Activated CD8-positive, alpha-beta T cell treated with anti-CD3 and anti-CD28 coated beads for 36 hours (primary cell): ENCODE results near the gene MCTP1. TPM values are rescaled to one million over a fixed set of nuclear protein-coding genes. Genes with fewer than 3 reads are reported as not detected.

Experiments
- ATAC-seq: fragments of 200-7000 bp; cut with Tn5 transposase; one replicate; pipeline ENCODE4 v1.10.0; 2021; ENCODE audit warnings: mild to moderate bottlenecking, moderate library complexity
- CTCF ChIA-PET: fragments of 350-600 bp; sonication (Branson Sonifier 250); formaldehyde crosslinking; loops from one replicate; lab custom pipeline; 2021; ENCODE audit warnings: antibody characterized with exemption; lab: Charles Lee
- POLR2A ChIA-PET: fragments of 350-600 bp; sonication (Branson Sonifier 250); formaldehyde crosslinking; loops from one replicate; lab custom pipeline; 2021; ENCODE audit warnings: antibody characterized with exemption; lab: Charles Lee
- DNase-seq: peaks from one replicate; pipeline ENCODE4 v3.0.0-alpha.2; 2020
- H3K27ac Mint-ChIP-seq: one replicate; pipeline ENCODE4 v1.8.0; 2021; ENCODE audit warnings: mild to moderate bottlenecking, mixed read lengths
- H3K27me3 Mint-ChIP-seq: one replicate; pipeline ENCODE4 v1.8.0; 2021; ENCODE audit warnings: mixed read lengths
- H3K36me3 Mint-ChIP-seq: one replicate; pipeline ENCODE4 v1.8.0; 2021; ENCODE audit warnings: low read depth, mixed read lengths
- H3K4me1 Mint-ChIP-seq: one replicate; pipeline ENCODE4 v1.8.0; 2021; ENCODE audit warnings: low read depth, mixed read lengths
- H3K4me3 Mint-ChIP-seq: one replicate; pipeline ENCODE4 v1.8.0; 2021; ENCODE audit warnings: mild to moderate bottlenecking, moderate library complexity, mixed read lengths
- H3K9me3 Mint-ChIP-seq: one replicate; pipeline ENCODE4 v1.8.0; 2021; ENCODE audit warnings: mixed read lengths
- intact Hi-C: fragments of 100-400 bp; cut with micrococcal nuclease; formaldehyde crosslinking; loops from one replicate; pipeline ENCODE4 v1.10.0; 2022
- total RNA-seq, 2 experiments: library from RNA; stranded (reverse); gene quantifications; one replicate each; pipeline ENCODE4 v1.2.3, GENCODE V29; 2021
- TF ChIP-seq, protein P1 (sequence below): fragments of 200-600 bp; IDR thresholded peaks from one replicate; pipeline ENCODE4 v1.8.0; 2022; ENCODE audit warnings: antibody characterized with exemption, mild to moderate bottlenecking

The MCTP1 gene
- total RNA-seq, 2 experiments from 2014 or later = 0.20 to 0.40 TPM

DNA sequence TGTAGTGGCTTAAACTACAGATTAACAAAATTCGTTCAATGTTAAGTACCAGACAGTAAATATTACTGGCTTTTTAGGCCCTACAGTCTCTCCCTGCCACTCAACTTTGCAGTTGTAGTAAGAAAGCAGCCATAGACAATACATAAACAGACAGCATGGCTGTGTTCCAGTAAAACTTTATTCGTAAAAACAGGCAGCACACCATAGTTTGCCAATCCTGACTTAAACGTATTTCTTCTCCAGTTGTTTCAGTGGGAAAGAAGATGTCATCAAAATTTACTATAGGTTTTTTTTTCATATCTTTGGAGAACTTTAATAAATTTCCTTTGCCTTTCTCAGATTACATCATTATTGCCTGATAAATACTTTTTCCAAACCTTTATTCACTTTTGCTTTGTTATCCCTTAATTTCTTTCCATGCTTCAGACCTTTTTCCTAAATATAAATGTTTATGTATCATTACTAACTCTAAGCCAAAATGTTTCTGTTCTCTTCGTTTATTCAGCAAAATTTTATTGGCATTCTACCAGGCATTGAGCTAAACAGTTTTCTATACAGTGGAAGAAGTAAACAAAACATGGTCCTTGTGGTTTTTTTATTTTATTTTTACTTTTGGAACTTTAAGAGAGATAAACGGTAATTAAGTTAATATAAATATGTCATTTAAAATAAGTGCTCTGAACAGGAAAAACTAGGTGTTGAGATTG lies 601.9 kb downstream of the MCTP1 start:
- Mint-ChIP-seq H3K27ac (no peak overlapping the region), H3K36me3 (peaks cover 19% of the 10 kb centered on the region), H3K4me3 (no peak overlapping the region), H3K9me3 (no peaks in the 10 kb centered on the region), H3K27me3 (no peaks in the 10 kb centered on the region), H3K4me1 (no peaks in the 10 kb centered on the region)
- intact Hi-C loops = loop anchor here (10.0 kb wide), 1 partner anchor 158 kb away; no protein-coding TSS in a partner anchor
- TF ChIP-seq, protein P1, sequence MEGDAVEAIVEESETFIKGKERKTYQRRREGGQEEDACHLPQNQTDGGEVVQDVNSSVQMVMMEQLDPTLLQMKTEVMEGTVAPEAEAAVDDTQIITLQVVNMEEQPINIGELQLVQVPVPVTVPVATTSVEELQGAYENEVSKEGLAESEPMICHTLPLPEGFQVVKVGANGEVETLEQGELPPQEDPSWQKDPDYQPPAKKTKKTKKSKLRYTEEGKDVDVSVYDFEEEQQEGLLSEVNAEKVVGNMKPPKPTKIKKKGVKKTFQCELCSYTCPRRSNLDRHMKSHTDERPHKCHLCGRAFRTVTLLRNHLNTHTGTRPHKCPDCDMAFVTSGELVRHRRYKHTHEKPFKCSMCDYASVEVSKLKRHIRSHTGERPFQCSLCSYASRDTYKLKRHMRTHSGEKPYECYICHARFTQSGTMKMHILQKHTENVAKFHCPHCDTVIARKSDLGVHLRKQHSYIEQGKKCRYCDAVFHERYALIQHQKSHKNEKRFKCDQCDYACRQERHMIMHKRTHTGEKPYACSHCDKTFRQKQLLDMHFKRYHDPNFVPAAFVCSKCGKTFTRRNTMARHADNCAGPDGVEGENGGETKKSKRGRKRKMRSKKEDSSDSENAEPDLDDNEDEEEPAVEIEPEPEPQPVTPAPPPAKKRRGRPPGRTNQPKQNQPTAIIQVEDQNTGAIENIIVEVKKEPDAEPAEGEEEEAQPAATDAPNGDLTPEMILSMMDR = no peak
- ChIA-PET POLR2A (no interaction called here), CTCF (no interaction called here)
- DNase-seq (no peak), ATAC-seq (no peak)

DNA sequence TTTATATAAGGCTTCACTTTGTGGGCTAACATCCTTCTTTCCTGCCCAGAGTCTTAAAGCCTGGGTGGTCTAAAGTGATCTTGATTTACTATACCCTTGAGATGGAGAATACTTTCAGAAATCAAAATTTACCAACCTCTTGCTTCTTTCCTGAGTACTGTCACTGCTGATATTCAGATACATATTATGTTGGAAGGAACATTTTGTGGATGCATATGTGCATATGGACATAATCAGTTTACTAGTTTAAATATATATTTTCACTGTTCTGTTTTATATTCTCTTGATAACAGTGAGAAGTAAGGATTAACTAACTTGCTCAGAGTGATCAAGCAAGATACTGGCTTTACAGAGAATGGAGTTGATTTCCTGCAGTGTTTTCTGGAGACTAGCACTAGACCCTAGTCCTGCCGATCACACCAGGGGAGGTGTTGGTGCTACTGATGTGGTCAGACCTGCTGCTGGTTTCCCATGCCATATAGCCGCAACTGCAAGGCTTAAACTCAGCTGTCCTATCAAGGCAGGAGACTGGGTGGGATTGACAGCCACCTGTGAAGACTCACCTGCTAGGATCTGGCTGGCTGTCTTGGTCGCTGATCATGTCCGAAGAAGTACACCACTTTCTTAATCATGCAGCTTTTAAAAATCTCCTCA lies 608.8 kb downstream of the MCTP1 start:
- Mint-ChIP-seq H3K36me3 (peaks cover 8% of the 10 kb centered on the region), H3K4me1 (no peaks in the 10 kb centered on the region), H3K27ac (no peak overlapping the region), H3K4me3 (no peak overlapping the region), H3K9me3 (no peaks in the 10 kb centered on the region), H3K27me3 (no peaks in the 10 kb centered on the region)
- intact Hi-C loops = no loop called here
- DNase-seq (no peak), ATAC-seq (no peak)
- TF ChIP-seq, protein P1 = no peak
- CTCF ChIA-PET = interaction anchor here (0.8 to 1.8 kb wide), 5 partner anchors 9 to 62 kb away, joined by 3 to 4 read pairs (median 3); no protein-coding TSS in a partner anchor
- POLR2A ChIA-PET = no interaction called here

DNA sequence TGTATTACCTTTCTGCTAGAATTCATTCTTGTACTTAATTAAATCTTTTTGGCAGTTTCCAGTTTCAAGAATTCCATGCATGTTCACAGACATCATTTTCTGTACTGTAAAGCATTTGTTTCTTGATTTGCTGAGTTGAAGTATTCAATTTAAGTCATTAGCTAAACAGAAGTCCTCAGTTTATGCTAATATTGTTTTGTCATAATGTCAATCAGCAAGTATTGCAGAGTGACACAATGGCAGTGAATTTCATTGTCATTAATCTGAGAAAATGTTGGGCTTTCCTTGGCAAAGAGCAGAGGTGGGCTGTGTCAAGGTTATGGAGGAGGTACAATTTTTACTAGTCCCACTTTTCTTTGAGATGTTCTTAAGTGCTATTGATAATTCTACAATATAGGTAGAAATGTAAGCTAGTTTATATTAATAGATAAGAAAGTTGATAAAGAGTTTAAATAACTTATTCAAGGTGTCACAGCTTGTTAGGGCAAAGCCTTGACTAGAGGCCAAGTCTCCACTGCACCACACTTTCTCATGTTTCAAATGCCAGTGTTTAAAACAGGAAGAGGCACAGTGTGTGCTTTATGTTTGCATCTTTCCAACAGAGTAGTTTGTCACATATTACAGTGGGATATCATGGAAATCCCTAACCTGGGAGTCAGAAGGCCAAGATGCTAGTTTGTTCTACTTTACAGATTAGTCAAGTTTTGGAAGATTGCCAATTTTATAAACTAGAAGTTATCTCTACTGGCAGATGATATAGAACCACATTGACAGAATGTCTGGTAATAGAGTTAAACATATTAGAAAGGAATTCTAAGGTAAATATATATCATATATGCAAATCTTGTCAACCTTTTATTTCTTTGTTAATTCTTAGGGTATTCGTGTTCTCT lies 610.2 kb downstream of the MCTP1 start:
- H3K9me3 Mint-ChIP-seq = no peaks in the 10 kb centered on the region
- no peak for DNase-seq
- no peaks in the 10 kb centered on the region for H3K27me3 Mint-ChIP-seq
- H3K27ac Mint-ChIP-seq = no peak overlapping the region
- no peak for ATAC-seq
- H3K4me1 Mint-ChIP-seq = no peaks in the 10 kb centered on the region
- intact Hi-C loops = no loop called here
- POLR2A ChIA-PET = no interaction called here
- TF ChIP-seq, protein P1 = no peak
- peaks cover 7% of the 10 kb centered on the region for H3K36me3 Mint-ChIP-seq
- CTCF ChIA-PET = interaction anchor here (0.8 to 1.5 kb wide), 4 partner anchors 14 to 63 kb away, joined by 3 to 4 read pairs (median 3); no protein-coding TSS in a partner anchor
- H3K4me3 Mint-ChIP-seq = no peak overlapping the region

DNA sequence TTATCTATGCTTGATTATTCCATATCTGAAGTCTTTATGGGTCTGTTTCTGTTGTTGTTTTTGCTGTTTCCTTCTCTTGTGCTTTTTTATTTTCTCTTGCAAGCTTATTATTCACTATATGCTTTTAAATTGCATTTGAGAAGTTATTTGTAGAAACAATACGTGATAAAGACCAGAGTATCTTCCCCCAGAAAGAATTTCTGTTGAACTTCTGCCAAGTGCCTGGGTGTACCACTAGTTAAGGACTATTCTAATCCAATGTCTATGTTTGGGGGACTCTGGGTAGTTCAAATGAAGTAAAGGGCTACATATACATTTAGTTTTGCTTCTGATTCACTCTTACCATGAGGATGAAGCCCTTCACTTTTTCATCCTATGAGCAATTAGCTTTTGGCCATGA lies 612.1 kb downstream of the MCTP1 start:
- ChIA-PET POLR2A (interaction anchor here (0.6 kb wide), 1 partner anchor 814 kb away, joined by 3 read pairs; no protein-coding TSS in a partner anchor), CTCF (no interaction called here)
- Mint-ChIP-seq H3K4me3 (no peak overlapping the region), H3K27me3 (no peaks in the 10 kb centered on the region), H3K9me3 (no peaks in the 10 kb centered on the region), H3K36me3 (peaks cover 11% of the 10 kb centered on the region), H3K27ac (no peak overlapping the region), H3K4me1 (no peaks in the 10 kb centered on the region)
- intact Hi-C loops = no loop called here
- DNase-seq = no peak
- ATAC-seq = no peak
- TF ChIP-seq, protein P1 = no peak
